HEK293 (cell line): Measurements from ENCODE around the gene ECSIT.

Source experiments
- CTCF ChIA-PET: fragments of 350-600 bp; formaldehyde crosslinking; extraction: SDS; loops from one replicate; lab custom pipeline; 2021; ENCODE audit warnings: antibody characterized with exemption; lab: Yijun Ruan, JAX
- POLR2A ChIA-PET: fragments of 300-600 bp; formaldehyde crosslinking; extraction: SDS; loops from one replicate; lab custom pipeline; 2020; ENCODE audit warnings: antibody characterized with exemption, inconsistent platforms; lab: Yijun Ruan, JAX
- H3K27ac ChIP-seq: fragments of 200-500 bp; sonication (Bioruptor generic); 2 replicates; pipeline ENCODE4 v1.5.1; 2014; ENCODE audit warnings: low read depth, low read length, control low read depth, inconsistent platforms; ENCODE audit errors: extremely low read depth
- H3K36me3 ChIP-seq, 2 experiments: fragments of 200-500 bp in 1 of 2; sonication (Bioruptor generic) in 1 of 2; 1 replicate in 1 of 2; 2 replicates in 1 of 2; pipeline ENCODE4 v1.5.1; 2014 to 2017; ENCODE audit warnings: inconsistent platforms in 2 of 2, low read length in 2 of 2; ENCODE audit not compliant: control insufficient read depth in 2 of 2, insufficient read depth in 1 of 2
- H3K4me1 ChIP-seq: fragments of 200-500 bp; sonication (Bioruptor generic); 2 replicates; pipeline ENCODE4 v1.5.1; 2014; ENCODE audit warnings: mild to moderate bottlenecking, low read length, inconsistent platforms; ENCODE audit not compliant: control insufficient read depth, insufficient read depth
- H3K4me3 ChIP-seq: 2 replicates; pipeline ENCODE4 v1.5.1; 2011; ENCODE audit warnings: low read depth, mild to moderate bottlenecking, control low read depth, low read length, moderate library complexity
- H3K9me3 ChIP-seq: fragments of 200-500 bp; sonication (Bioruptor generic); 2 replicates; pipeline ENCODE4 v1.5.1; 2014; ENCODE audit warnings: low read depth, low read length, inconsistent platforms; ENCODE audit not compliant: control insufficient read depth, insufficient read depth
- GLIS1 ChIP-seq: fragments of 450-650 bp; formaldehyde crosslinking; IDR thresholded peaks from 2 replicates; pipeline ENCODE4 v1.5.1; 2016; ENCODE audit warnings: missing biosample characterization, missing genetic modification characterization
- KLF9 ChIP-seq: fragments of 450-650 bp; formaldehyde crosslinking; IDR thresholded peaks from 2 replicates; pipeline ENCODE4 v1.5.1; 2016; ENCODE audit warnings: missing biosample characterization, missing genetic modification characterization, low read depth
- ZFP41 ChIP-seq: fragments of 450-650 bp; formaldehyde crosslinking; IDR thresholded peaks from 2 replicates; pipeline ENCODE4 v1.5.1; 2016; ENCODE audit warnings: missing biosample characterization, missing genetic modification characterization, borderline replicate concordance
- ZNF23 ChIP-seq: fragments of 450-650 bp; formaldehyde crosslinking; IDR thresholded peaks from 2 replicates; pipeline ENCODE4 v1.5.1; 2016; ENCODE audit warnings: missing biosample characterization, missing genetic modification characterization, borderline replicate concordance
- ZNF248 ChIP-seq: fragments of 450-650 bp; formaldehyde crosslinking; IDR thresholded peaks from 2 replicates; pipeline ENCODE4 v1.5.1; 2017; ENCODE audit warnings: missing biosample characterization, missing genetic modification characterization
- ZNF274 ChIP-seq, 2 experiments: fragments of 200-500 bp in 1 of 2; fragments of 450-650 bp in 1 of 2; sonication (Bioruptor generic) in 1 of 2; formaldehyde crosslinking in 1 of 2; IDR thresholded peaks; 2 replicates each; pipeline versions ENCODE4 v1.5.1 to v1.6.1; 2014 to 2016; ENCODE audit warnings: borderline replicate concordance in 1 of 2, inconsistent platforms in 1 of 2, low read length in 1 of 2, missing biosample characterization in 1 of 2, missing genetic modification characterization in 1 of 2
- ZNF302 ChIP-seq: fragments of 450-650 bp; formaldehyde crosslinking; IDR thresholded peaks from 2 replicates; pipeline ENCODE4 v1.5.1; 2016; ENCODE audit warnings: missing biosample characterization, missing genetic modification characterization, low read depth
- ZNF311 ChIP-seq: fragments of 450-650 bp; formaldehyde crosslinking; IDR thresholded peaks from 2 replicates; pipeline ENCODE4 v1.5.1; 2017; ENCODE audit warnings: missing biosample characterization, missing genetic modification characterization, borderline replicate concordance
- ZNF350 ChIP-seq: fragments of 450-650 bp; formaldehyde crosslinking; IDR thresholded peaks from 2 replicates; pipeline ENCODE4 v1.5.0; 2017; ENCODE audit warnings: missing biosample characterization, mild to moderate bottlenecking, missing genetic modification characterization
- ZNF398 ChIP-seq: fragments of 450-650 bp; formaldehyde crosslinking; IDR thresholded peaks from 2 replicates; pipeline ENCODE4 v1.5.1; 2017; ENCODE audit warnings: missing biosample characterization, missing genetic modification characterization
- ZNF433 ChIP-seq: fragments of 450-650 bp; formaldehyde crosslinking; IDR thresholded peaks from 2 replicates; pipeline ENCODE4 v1.5.1; 2016; ENCODE audit warnings: missing biosample characterization, missing genetic modification characterization, low read depth
- ZNF529 ChIP-seq: fragments of 450-650 bp; formaldehyde crosslinking; IDR thresholded peaks from 2 replicates; pipeline ENCODE4 v1.5.1; 2017; ENCODE audit warnings: missing genetic modification characterization, missing biosample characterization; ENCODE audit not compliant: insufficient replicate concordance
- ZNF548 ChIP-seq: fragments of 450-650 bp; formaldehyde crosslinking; IDR thresholded peaks from 2 replicates; pipeline ENCODE4 v1.5.1; 2016; ENCODE audit warnings: missing biosample characterization, missing genetic modification characterization
- ZNF561 ChIP-seq: fragments of 450-650 bp; IDR thresholded peaks from 2 replicates; pipeline ENCODE4 v1.5.1; 2018; ENCODE audit warnings: missing biosample characterization, missing genetic modification characterization, borderline replicate concordance
- ZNF596 ChIP-seq: fragments of 450-650 bp; IDR thresholded peaks from 2 replicates; pipeline ENCODE4 v1.5.0; 2018; ENCODE audit warnings: missing biosample characterization, mild to moderate bottlenecking, missing genetic modification characterization, moderate library complexity
- ZNF670 ChIP-seq: fragments of 450-650 bp; formaldehyde crosslinking; IDR thresholded peaks from 2 replicates; pipeline ENCODE4 v1.5.1; 2016; ENCODE audit warnings: missing biosample characterization, missing genetic modification characterization, low read depth
- ZNF677 ChIP-seq: fragments of 450-650 bp; IDR thresholded peaks from 2 replicates; pipeline ENCODE4 v1.5.0; 2018; ENCODE audit warnings: missing biosample characterization, mild to moderate bottlenecking, missing genetic modification characterization, moderate library complexity
- ZNF707 ChIP-seq: fragments of 450-650 bp; formaldehyde crosslinking; IDR thresholded peaks from 2 replicates; pipeline ENCODE4 v1.5.1; 2016; ENCODE audit warnings: missing biosample characterization, missing genetic modification characterization
- ZNF791 ChIP-seq: fragments of 450-650 bp; formaldehyde crosslinking; IDR thresholded peaks from 2 replicates; pipeline ENCODE4 v1.5.1; 2016; ENCODE audit warnings: missing biosample characterization, missing genetic modification characterization
- ZSCAN16 ChIP-seq: fragments of 450-650 bp; formaldehyde crosslinking; IDR thresholded peaks from 2 replicates; pipeline ENCODE4 v1.5.1; 2016; ENCODE audit warnings: missing biosample characterization, missing genetic modification characterization
- TF ChIP-seq, protein P1 (sequence below): fragments of 450-650 bp; formaldehyde crosslinking; IDR thresholded peaks from 2 replicates; pipeline ENCODE4 v1.5.0; 2017; ENCODE audit warnings: missing biosample characterization, missing genetic modification characterization, borderline replicate concordance
- TF ChIP-seq, protein P2 (sequence below): fragments of 450-650 bp; formaldehyde crosslinking; IDR thresholded peaks from 2 replicates; pipeline ENCODE4 v1.5.1; 2016; ENCODE audit warnings: missing biosample characterization, missing genetic modification characterization
- TF ChIP-seq, protein P3 (sequence below): fragments of 450-650 bp; formaldehyde crosslinking; IDR thresholded peaks from 2 replicates; pipeline ENCODE4 v1.5.1; 2016; ENCODE audit warnings: missing biosample characterization, missing genetic modification characterization, borderline replicate concordance

Gene ECSIT, protein sequence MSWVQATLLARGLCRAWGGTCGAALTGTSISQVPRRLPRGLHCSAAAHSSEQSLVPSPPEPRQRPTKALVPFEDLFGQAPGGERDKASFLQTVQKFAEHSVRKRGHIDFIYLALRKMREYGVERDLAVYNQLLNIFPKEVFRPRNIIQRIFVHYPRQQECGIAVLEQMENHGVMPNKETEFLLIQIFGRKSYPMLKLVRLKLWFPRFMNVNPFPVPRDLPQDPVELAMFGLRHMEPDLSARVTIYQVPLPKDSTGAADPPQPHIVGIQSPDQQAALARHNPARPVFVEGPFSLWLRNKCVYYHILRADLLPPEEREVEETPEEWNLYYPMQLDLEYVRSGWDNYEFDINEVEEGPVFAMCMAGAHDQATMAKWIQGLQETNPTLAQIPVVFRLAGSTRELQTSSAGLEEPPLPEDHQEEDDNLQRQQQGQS

GRCh38 chr19:11528551-11529341 lies at the start of gene ECSIT:
ECSIT (minus strand) TSS chr19:11529134; CDS start chr19:11519170, 9,964 bp downstream.
- H3K36me3 ChIP-seq, result no peaks in the 10 kb centered on the region; a peak in 1 of 3 replicates
- H3K4me1 ChIP-seq, result no peaks in the 10 kb centered on the region
- H3K27ac ChIP-seq, result peak within 1 kb of the TSS; percentile 61
- POLR2A ChIA-PET, result interaction anchor here (0.7 to 1.7 kb wide), 8 partner anchors 10 to 148 kb away, joined by 3 to 11 read pairs (median 4); partner anchors contain the start of genes CNN1, ELOF1 and ZNF653
- CTCF ChIA-PET, result interaction anchor here (1.4 kb wide), 1 partner anchor 8 kb away, joined by 5 read pairs; no protein-coding TSS in a partner anchor
- H3K4me3 ChIP-seq, result peak within 1 kb of the TSS; percentile 93
- H3K9me3 ChIP-seq, result no peaks in the 10 kb centered on the region
- TF ChIP-seq ZSCAN16 (no peak), ZNF433 (tag by site-specific recombination) (no peak), ZNF248 (tag by site-specific recombination) (no peak), ZNF311 (tag by site-specific recombination) (no peak), ZNF561 (tag by site-specific recombination) (no peak), ZFP41 (no peak), ZNF670 (tag by site-specific recombination) (no peak), ZNF596 (no peak), ZNF350 (tag by site-specific recombination) (no peak), KLF9 (tag by site-specific recombination) (peak; percentile 95), ZNF274 (IDR thresholded peaks at IDR 0.05; ENCODE audit: low read length) (no peak), ZNF274 (tag by site-specific recombination; IDR thresholded peaks at IDR 0.05; ENCODE audit: borderline replicate concordance) (no peak), ZNF677 (tag by site-specific recombination) (no peak), ZNF302 (tag by site-specific recombination) (no peak), ZNF398 (peak; percentile 70), ZNF23 (tag by site-specific recombination) (no peak), ZNF548 (tag by site-specific recombination) (no peak), GLIS1 (tag by site-specific recombination) (peak; percentile 30; the same call in 1 of the 2 replicates), ZNF707 (tag by site-specific recombination) (no peak), ZNF791 (tag by site-specific recombination) (no peak), ZNF529 (tag by site-specific recombination) (no peak)
- TF ChIP-seq, protein P1, sequence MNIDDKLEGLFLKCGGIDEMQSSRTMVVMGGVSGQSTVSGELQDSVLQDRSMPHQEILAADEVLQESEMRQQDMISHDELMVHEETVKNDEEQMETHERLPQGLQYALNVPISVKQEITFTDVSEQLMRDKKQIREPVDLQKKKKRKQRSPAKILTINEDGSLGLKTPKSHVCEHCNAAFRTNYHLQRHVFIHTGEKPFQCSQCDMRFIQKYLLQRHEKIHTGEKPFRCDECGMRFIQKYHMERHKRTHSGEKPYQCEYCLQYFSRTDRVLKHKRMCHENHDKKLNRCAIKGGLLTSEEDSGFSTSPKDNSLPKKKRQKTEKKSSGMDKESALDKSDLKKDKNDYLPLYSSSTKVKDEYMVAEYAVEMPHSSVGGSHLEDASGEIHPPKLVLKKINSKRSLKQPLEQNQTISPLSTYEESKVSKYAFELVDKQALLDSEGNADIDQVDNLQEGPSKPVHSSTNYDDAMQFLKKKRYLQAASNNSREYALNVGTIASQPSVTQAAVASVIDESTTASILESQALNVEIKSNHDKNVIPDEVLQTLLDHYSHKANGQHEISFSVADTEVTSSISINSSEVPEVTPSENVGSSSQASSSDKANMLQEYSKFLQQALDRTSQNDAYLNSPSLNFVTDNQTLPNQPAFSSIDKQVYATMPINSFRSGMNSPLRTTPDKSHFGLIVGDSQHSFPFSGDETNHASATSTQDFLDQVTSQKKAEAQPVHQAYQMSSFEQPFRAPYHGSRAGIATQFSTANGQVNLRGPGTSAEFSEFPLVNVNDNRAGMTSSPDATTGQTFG (tag by site-specific recombination), result no peak
- TF ChIP-seq, protein P2, sequence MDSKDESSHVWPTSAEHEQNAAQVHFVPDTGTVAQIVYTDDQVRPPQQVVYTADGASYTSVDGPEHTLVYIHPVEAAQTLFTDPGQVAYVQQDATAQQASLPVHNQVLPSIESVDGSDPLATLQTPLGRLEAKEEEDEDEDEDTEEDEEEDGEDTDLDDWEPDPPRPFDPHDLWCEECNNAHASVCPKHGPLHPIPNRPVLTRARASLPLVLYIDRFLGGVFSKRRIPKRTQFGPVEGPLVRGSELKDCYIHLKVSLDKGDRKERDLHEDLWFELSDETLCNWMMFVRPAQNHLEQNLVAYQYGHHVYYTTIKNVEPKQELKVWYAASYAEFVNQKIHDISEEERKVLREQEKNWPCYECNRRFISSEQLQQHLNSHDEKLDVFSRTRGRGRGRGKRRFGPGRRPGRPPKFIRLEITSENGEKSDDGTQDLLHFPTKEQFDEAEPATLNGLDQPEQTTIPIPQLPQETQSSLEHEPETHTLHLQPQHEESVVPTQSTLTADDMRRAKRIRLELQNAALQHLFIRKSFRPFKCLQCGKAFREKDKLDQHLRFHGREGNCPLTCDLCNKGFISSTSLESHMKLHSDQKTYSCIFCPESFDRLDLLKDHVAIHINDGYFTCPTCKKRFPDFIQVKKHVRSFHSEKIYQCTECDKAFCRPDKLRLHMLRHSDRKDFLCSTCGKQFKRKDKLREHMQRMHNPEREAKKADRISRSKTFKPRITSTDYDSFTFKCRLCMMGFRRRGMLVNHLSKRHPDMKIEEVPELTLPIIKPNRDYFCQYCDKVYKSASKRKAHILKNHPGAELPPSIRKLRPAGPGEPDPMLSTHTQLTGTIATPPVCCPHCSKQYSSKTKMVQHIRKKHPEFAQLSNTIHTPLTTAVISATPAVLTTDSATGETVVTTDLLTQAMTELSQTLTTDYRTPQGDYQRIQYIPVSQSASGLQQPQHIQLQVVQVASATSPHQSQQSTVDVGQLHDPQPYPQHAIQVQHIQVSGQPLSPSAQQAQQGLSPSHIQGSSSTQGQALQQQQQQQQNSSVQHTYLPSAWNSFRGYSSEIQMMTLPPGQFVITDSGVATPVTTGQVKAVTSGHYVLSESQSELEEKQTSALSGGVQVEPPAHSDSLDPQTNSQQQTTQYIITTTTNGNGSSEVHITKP (tag by site-specific recombination), result peak; percentile 68; the same call in 1 of the 2 replicates
- TF ChIP-seq, protein P3, sequence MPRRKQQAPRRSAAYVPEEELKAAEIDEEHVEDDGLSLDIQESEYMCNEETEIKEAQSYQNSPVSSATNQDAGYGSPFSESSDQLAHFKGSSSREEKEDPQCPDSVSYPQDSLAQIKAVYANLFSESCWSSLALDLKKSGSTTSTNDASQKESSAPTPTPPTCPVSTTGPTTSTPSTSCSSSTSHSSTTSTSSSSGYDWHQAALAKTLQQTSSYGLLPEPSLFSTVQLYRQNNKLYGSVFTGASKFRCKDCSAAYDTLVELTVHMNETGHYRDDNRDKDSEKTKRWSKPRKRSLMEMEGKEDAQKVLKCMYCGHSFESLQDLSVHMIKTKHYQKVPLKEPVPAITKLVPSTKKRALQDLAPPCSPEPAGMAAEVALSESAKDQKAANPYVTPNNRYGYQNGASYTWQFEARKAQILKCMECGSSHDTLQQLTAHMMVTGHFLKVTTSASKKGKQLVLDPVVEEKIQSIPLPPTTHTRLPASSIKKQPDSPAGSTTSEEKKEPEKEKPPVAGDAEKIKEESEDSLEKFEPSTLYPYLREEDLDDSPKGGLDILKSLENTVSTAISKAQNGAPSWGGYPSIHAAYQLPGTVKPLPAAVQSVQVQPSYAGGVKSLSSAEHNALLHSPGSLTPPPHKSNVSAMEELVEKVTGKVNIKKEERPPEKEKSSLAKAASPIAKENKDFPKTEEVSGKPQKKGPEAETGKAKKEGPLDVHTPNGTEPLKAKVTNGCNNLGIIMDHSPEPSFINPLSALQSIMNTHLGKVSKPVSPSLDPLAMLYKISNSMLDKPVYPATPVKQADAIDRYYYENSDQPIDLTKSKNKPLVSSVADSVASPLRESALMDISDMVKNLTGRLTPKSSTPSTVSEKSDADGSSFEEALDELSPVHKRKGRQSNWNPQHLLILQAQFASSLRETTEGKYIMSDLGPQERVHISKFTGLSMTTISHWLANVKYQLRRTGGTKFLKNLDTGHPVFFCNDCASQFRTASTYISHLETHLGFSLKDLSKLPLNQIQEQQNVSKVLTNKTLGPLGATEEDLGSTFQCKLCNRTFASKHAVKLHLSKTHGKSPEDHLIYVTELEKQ (tag by site-specific recombination), result no peak
